ENCODE data around the gene STAC3. TPM values are rescaled to one million over a fixed set of nuclear protein-coding genes. Genes with fewer than 3 reads are reported as not detected.
A peak's percentile ranks its signal among the peaks of the same experiment; 100 is the strongest.

STAC3 gene
- total RNA-seq, 1 experiment from 2014 or later: 2.8 TPM

GRCh38 chr12:57241402-57242310 lies 9.3 kb downstream of the STAC3 start:
- Histone ChIP-seq H2AFZ (ENCODE audit: low read length) (no peak overlapping the region), H3K23ac (ENCODE audit: insufficient read length, low read depth, low read length) (no peak overlapping the region), H2BK12ac (ENCODE audit: insufficient read length, low read depth, low read length) (no peak overlapping the region), H3K79me2 (ENCODE audit: insufficient read depth, low read length) (no peaks in the 10 kb centered on the region), H3K27ac (ENCODE audit: insufficient read length, low read depth, low read length) (no peak overlapping the region), H3K9ac (ENCODE audit: extremely low read depth, insufficient read length, low read length) (no peak overlapping the region), H4K8ac (replicated peaks; ENCODE audit: insufficient read length, low read depth, low read length) (no peak overlapping the region), H3K18ac (ENCODE audit: insufficient read length, low read depth, low read length) (no peak overlapping the region), H3K79me1 (ENCODE audit: insufficient read depth, low read depth, low read length, poor library complexity, severe bottlenecking) (no peaks in the 10 kb centered on the region), H2BK20ac (ENCODE audit: low read depth, low read length, poor library complexity, severe bottlenecking) (no peak overlapping the region), H3K27me3 (ENCODE audit: insufficient read depth, low read length) (peaks cover 48% of the 10 kb centered on the region), H3K23me2 (ENCODE audit: insufficient read length, low read depth, low read length, poor library complexity, severe bottlenecking) (peaks cover 29% of the 10 kb centered on the region), H3K4me1 (ENCODE audit: insufficient read depth, low read length) (0 out of 2 replicates have a peak, but pooled peaks cover 4% of the 10 kb centered on the region), H3K4ac (ENCODE audit: low read depth, low read length) (no peak overlapping the region), H3K4me2 (ENCODE audit: insufficient read depth, insufficient read length, low read length) (peak overlapping the region; percentile 44), H3K56ac (ENCODE audit: insufficient read length, low read depth, low read length) (no peak overlapping the region), H2BK15ac (ENCODE audit: low read depth, low read length) (no peak overlapping the region), H2AK5ac (ENCODE audit: insufficient read length, low read length) (no peak overlapping the region), H4K5ac (ENCODE audit: insufficient read length, low read depth, low read length) (no peak overlapping the region), H4K91ac (ENCODE audit: insufficient read length, low read depth, low read length) (no peak overlapping the region), H4K20me1 (ENCODE audit: control insufficient read depth, insufficient read depth, insufficient read length) (no peaks in the 10 kb centered on the region), H2BK120ac (ENCODE audit: low read depth, low read length, poor library complexity, severe bottlenecking) (no peak overlapping the region), H3K14ac (ENCODE audit: insufficient read depth, low read length) (no peak overlapping the region), H3K9me3 (ENCODE audit: control insufficient read depth, low read depth, low read length) (no peaks in the 10 kb centered on the region), H2BK5ac (ENCODE audit: insufficient read length, low read length) (no peak overlapping the region), H3T11ph (ENCODE audit: low read length) (no peak overlapping the region)
- TF ChIP-seq CTCF (conservative IDR thresholded peaks at IDR 0.05): no peak; the same call in 2 of the 3 replicates
- no CpG with 5 or more reads among the region's 48 CpGs for WGBS (ENCODE audit: extremely low coverage, insufficient read length, low lambda C conversion rate)
- peaks cover 79% of the 10 kb centered on the region for H3K27me3 Mint-ChIP-seq (ENCODE audit: low read depth)
- peaks cover 57 to 68% of the 10 kb centered on the region in 2 experiments for H3K4me1 Mint-ChIP-seq
- H3K9me3 Mint-ChIP-seq: no peaks in the 10 kb centered on the region
- peak overlapping the region in 1 of 3 experiments; percentile 42; a peak in 1 of 7 replicates for H3K27ac Mint-ChIP-seq
- H3K4me3 Mint-ChIP-seq: peak overlapping the region in 1 of 2 experiments; percentile 84; a peak in 4 of 5 replicates
- peaks cover 0 to 2% (median 2%) of the 10 kb centered on the region in 3 experiments; a peak in 3 of 7 replicates for H3K36me3 Mint-ChIP-seq (ENCODE audit: insufficient read depth in 1 of 3, low read depth in 3 of 3)
- DNase-seq: no peak

All from H9 (cell line).